Measurements from ENCODE around the gene SF3B4.

Gene SF3B4

GRCh38 chr1:149915429-149916192 is 12.0 kb downstream of the SF3B4 start:
- no peaks in the 10 kb centered on the region; the same call in 1 of the 2 replicates for H3K27me3 ChIP-seq (ENCODE audit: insufficient read depth, low read depth)
- no peak overlapping the region for H3K9ac ChIP-seq
- no peak overlapping the region for H2AFZ ChIP-seq (ENCODE audit: low read depth)
- H3K27ac ChIP-seq: no peak overlapping the region
- no peak overlapping the region for H3K4me3 ChIP-seq (IDR thresholded peaks at IDR 0.05; ENCODE audit: insufficient read depth, low read depth, low read length)
- TF ChIP-seq CTCF (conservative IDR thresholded peaks at IDR 0.05; ENCODE audit: low read depth, low read length): no peak
- H3K79me2 ChIP-seq (ENCODE audit: insufficient read depth, low read depth): no peaks in the 10 kb centered on the region
- H3K4me1 ChIP-seq (ENCODE audit: low read depth, poor library complexity, severe bottlenecking): peaks cover 5% of the 10 kb centered on the region
- no peaks in the 10 kb centered on the region for H4K20me1 ChIP-seq (ENCODE audit: insufficient read depth)
- no peaks in the 10 kb centered on the region for H3K36me3 ChIP-seq (ENCODE audit: insufficient read depth)
- no peak overlapping the region for H3K4me2 ChIP-seq

- Histone ChIP-seq H3K4me1 (ENCODE audit: low read depth, poor library complexity, severe bottlenecking) (peaks cover 5% of the 10 kb centered on the region), H3K4me3 (IDR thresholded peaks at IDR 0.05; ENCODE audit: insufficient read depth, low read depth, low read length) (no peak overlapping the region)
- TF ChIP-seq CTCF (conservative IDR thresholded peaks at IDR 0.05; ENCODE audit: low read depth, low read length): no peak
Observed at GRCh38 chr1:149914545-149914944, 13.1 kb downstream of the SF3B4 start.

DNA sequence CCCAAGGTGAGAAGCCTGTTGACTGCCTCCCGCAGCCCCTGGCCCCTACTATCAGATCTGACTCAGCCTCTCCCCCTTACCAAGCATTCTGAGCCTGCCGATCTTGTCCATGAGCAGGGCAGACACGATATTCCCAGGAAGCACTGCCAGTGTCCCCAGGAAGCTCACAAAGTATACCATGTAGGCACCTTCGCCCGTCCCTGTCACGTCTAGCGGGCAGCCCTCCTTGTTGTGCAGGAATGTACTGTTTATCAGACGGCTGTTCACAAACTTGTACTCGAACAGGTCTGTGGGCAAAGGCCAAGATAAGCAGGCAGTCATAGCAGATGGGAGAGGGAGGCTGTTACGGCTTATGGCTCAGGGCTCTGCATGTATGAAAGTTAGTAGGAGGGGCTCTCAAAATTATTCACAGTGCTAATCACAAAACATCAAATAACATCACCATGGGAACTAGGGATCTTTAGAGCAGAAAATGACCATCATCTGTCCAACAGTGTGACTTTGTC is 21.0 kb downstream of the SF3B4 start:
- Histone ChIP-seq H3K9ac (no peak overlapping the region), H3K27me3 (ENCODE audit: insufficient read depth, low read depth) (no peaks in the 10 kb centered on the region), H3K4me2 (no peak overlapping the region), H3K36me3 (ENCODE audit: insufficient read depth) (no peaks in the 10 kb centered on the region), H2AFZ (ENCODE audit: low read depth) (no peak overlapping the region), H3K4me1 (ENCODE audit: low read depth, poor library complexity, severe bottlenecking) (no peaks in the 10 kb centered on the region), H3K4me3 (IDR thresholded peaks at IDR 0.05; ENCODE audit: insufficient read depth, low read depth, low read length) (no peak overlapping the region), H4K20me1 (ENCODE audit: insufficient read depth) (no peaks in the 10 kb centered on the region), H3K27ac (no peak overlapping the region), H3K79me2 (ENCODE audit: insufficient read depth, low read depth) (no peaks in the 10 kb centered on the region)
- no peak for TF ChIP-seq CTCF (conservative IDR thresholded peaks at IDR 0.05; ENCODE audit: low read depth, low read length)

More at GRCh38 chr1:149914545-149914944, 13.1 kb downstream of the SF3B4 start:
- Histone ChIP-seq H3K4me2 (no peak overlapping the region), H3K27me3 (ENCODE audit: insufficient read depth, low read depth) (no peaks in the 10 kb centered on the region; the same call in 1 of the 2 replicates), H2AFZ (ENCODE audit: low read depth) (no peak overlapping the region), H3K9ac (no peak overlapping the region), H3K36me3 (ENCODE audit: insufficient read depth) (no peaks in the 10 kb centered on the region), H3K27ac (no peak overlapping the region), H4K20me1 (ENCODE audit: insufficient read depth) (no peaks in the 10 kb centered on the region), H3K79me2 (ENCODE audit: insufficient read depth, low read depth) (no peaks in the 10 kb centered on the region)

- H3K79me2 ChIP-seq (ENCODE audit: insufficient read depth, low read depth): no peaks in the 10 kb centered on the region
- no peak overlapping the region for H3K27ac ChIP-seq
- no peak overlapping the region for H3K9ac ChIP-seq
- H3K4me3 ChIP-seq (IDR thresholded peaks at IDR 0.05; ENCODE audit: insufficient read depth, low read depth, low read length): no peak overlapping the region
- H2AFZ ChIP-seq (ENCODE audit: low read depth): no peak overlapping the region
- peaks cover 11% of the 10 kb centered on the region for H3K4me1 ChIP-seq (ENCODE audit: low read depth, poor library complexity, severe bottlenecking)
- no peaks in the 10 kb centered on the region for H3K36me3 ChIP-seq (ENCODE audit: insufficient read depth)
- no peaks in the 10 kb centered on the region for H4K20me1 ChIP-seq (ENCODE audit: insufficient read depth)
- H3K4me2 ChIP-seq: no peak overlapping the region
- no peaks in the 10 kb centered on the region for H3K27me3 ChIP-seq (ENCODE audit: insufficient read depth, low read depth)
- no peak for TF ChIP-seq CTCF (conservative IDR thresholded peaks at IDR 0.05; ENCODE audit: low read depth, low read length)
Observed at GRCh38 chr1:149903836-149904491, 23.6 kb downstream of the SF3B4 start.

Measured in KMS-11 (cell line).